Left cardiac atrium (tissue), 4 donors: Measurements from ENCODE around the gene RSL1D1. TPM values are rescaled to one million over a fixed set of nuclear protein-coding genes. Genes with fewer than 3 reads are reported as not detected.
A peak's percentile ranks its signal among the peaks of the same experiment; 100 is the strongest.

Experiments
- ATAC-seq, 2 donors: fragments of 200-7000 bp; cut with Tn5 transposase; one replicate each; pipeline ENCODE4 v1.9.1; 2020; ENCODE audit warnings: mild to moderate bottlenecking in 2 of 2, moderate library complexity in 2 of 2
- DNase-seq: peaks from one replicate; pipeline ENCODE4 v3.0.0-alpha.2; 2020
- intact Hi-C, 2 donors: fragments of 100-400 bp; cut with DNase I; formaldehyde crosslinking; loops; one replicate each; pipeline versions ENCODE4 v1.14.1 to v1.15.1; 2022 to 2023
- long read RNA-seq: library from polyadenylated mRNA; unstranded; transcript quantifications from one replicate; pipeline ENCODE4 v2.0.0, GENCODE V29; 2021
- total RNA-seq, 2 donors: library from RNA; stranded (reverse); fragmentation: NEBNext Ultra II Directional; extraction: Animal tissue kit (Norgen Biotek cat#: 25700); gene quantifications; one replicate each; pipeline ENCODE4 v1.2.1, GENCODE V29; 2021
- donor health status: DM: no; HTN: yes; CAD: no.
- donor health status: DM: no; HTN: yes; CAD: no; lungs with severe emphysema.
- donor health status: DM: yes; HTN: yes; CAD: no.
- donor health status: Dilated cardiomyopathy.

The RSL1D1 gene
- 100 to 1,000 TPM in 1 of 2 donors, 10 to 100 TPM in 1; 98.4 to 113 TPM for total RNA-seq
- long read RNA-seq, full-length matches to known transcripts, result 38 of 61 reads
- long read RNA-seq, partial matches to known transcripts, result 14 of 61 reads
- long read RNA-seq, other reads (novel, unspliced or antisense), result 9 of 61 reads

GRCh38 chr16:11851294-11852091 lies at the start of gene RSL1D1:
RSL1D1 (minus strand) TSS chr16:11851542; CDS start chr16:11851512, 30 bp downstream.
- peak; percentile 92 for DNase-seq
- peak; percentile 99 to 100 for ATAC-seq
- intact Hi-C loops, result loop anchor here in 1 of 2 donors (10.0 kb wide), 1 partner anchor 63 kb away; the partner anchor contains the start of gene GSPT1

GRCh38 chr16:11901091-11901490 lies 49.7 kb upstream of the RSL1D1 start:
- no peak for ATAC-seq
- no peak for DNase-seq
- intact Hi-C loops, result no loop called here

GRCh38 chr16:11896486-11897176 lies 45.3 kb upstream of the RSL1D1 start:
- DNase-seq (no peak), ATAC-seq (peak in 1 of 2 donors; percentile 31)
- intact Hi-C loops, result no loop called here

- ATAC-seq, result no peak
- intact Hi-C loops, result no loop called here
Observed at GRCh38 chr16:11893571-11893970, 42.2 kb upstream of the RSL1D1 start.

GRCh38 chr16:11892761-11893160 lies 41.4 kb upstream of the RSL1D1 start:
- intact Hi-C loops, result no loop called here
- DNase-seq (no peak), ATAC-seq (no peak)

More at GRCh38 chr16:11893571-11893970, 42.2 kb upstream of the RSL1D1 start:
- no peak for DNase-seq

- DNase-seq (no peak), ATAC-seq (no peak)
- intact Hi-C loops, result no loop called here
Observed at GRCh38 chr16:11890231-11890965, 39.1 kb upstream of the RSL1D1 start.

- no peak for ATAC-seq
- intact Hi-C loops, result no loop called here
- no peak for DNase-seq
Observed at GRCh38 chr16:11886881-11887280, 35.5 kb upstream of the RSL1D1 start.

- DNase-seq (no peak), ATAC-seq (no peak)
- intact Hi-C loops, result no loop called here
Observed at GRCh38 chr16:11884035-11884434, 32.7 kb upstream of the RSL1D1 start.

- DNase-seq, result no peak
- ATAC-seq, result no peak
- intact Hi-C loops, result no loop called here
Observed at GRCh38 chr16:11880007-11880406, 28.7 kb upstream of the RSL1D1 start.

- intact Hi-C loops, result loop anchor here in 1 of 2 donors (10.0 kb wide), 1 partner anchor 483 kb away; no protein-coding TSS in a partner anchor
- no peak for DNase-seq
- ATAC-seq, result no peak
Observed at GRCh38 chr16:11877374-11877773, 26.0 kb upstream of the RSL1D1 start.

GRCh38 chr16:11876306-11876705 lies 25.0 kb upstream of the RSL1D1 start:
- ATAC-seq (peak; percentile 35 to 41), DNase-seq (no peak)
- intact Hi-C loops, result loop anchor here in 1 of 2 donors (10.0 kb wide), 1 partner anchor 482 kb away; no protein-coding TSS in a partner anchor

GRCh38 chr16:11875721-11876120 lies 24.4 kb upstream of the RSL1D1 start:
- no peak for DNase-seq
- intact Hi-C loops, result loop anchor here in 1 of 2 donors (10.0 kb wide), 1 partner anchor 481 kb away; no protein-coding TSS in a partner anchor
- no peak for ATAC-seq

GRCh38 chr16:11871193-11871592 lies 19.9 kb upstream of the RSL1D1 start:
- intact Hi-C loops, result loop anchor here in 1 of 2 donors (10.0 kb wide), 1 partner anchor 476 kb away; no protein-coding TSS in a partner anchor
- ATAC-seq, result peak; percentile 15 to 62
- DNase-seq, result no peak

GRCh38 chr16:11870399-11870798 lies 19.1 kb upstream of the RSL1D1 start:
- ATAC-seq, result no peak
- DNase-seq, result no peak
- intact Hi-C loops, result loop anchor here in 1 of 2 donors (10.0 kb wide), 1 partner anchor 476 kb away; no protein-coding TSS in a partner anchor

- ATAC-seq (no peak), DNase-seq (no peak)
- intact Hi-C loops, result loop anchor here in 1 of 2 donors (10.0 kb wide), 1 partner anchor 475 kb away; no protein-coding TSS in a partner anchor
Observed at GRCh38 chr16:11869353-11870228, 18.2 kb upstream of the RSL1D1 start.

GRCh38 chr16:11868412-11868980 lies 17.2 kb upstream of the RSL1D1 start:
- ATAC-seq (no peak), DNase-seq (no peak)
- intact Hi-C loops, result no loop called here

GRCh38 chr16:11862489-11862888 lies 11.1 kb upstream of the RSL1D1 start:
- intact Hi-C loops, result no loop called here
- ATAC-seq (no peak), DNase-seq (no peak)

GRCh38 chr16:11857161-11857560 lies 5.8 kb upstream of the RSL1D1 start:
- intact Hi-C loops, result loop anchor here in 1 of 2 donors (10.0 kb wide), 1 partner anchor 58 kb away; the partner anchor contains the start of gene GSPT1
- ATAC-seq, result no peak

More at GRCh38 chr16:11857161-11857560, 5.8 kb upstream of the RSL1D1 start:
- DNase-seq, result no peak
